Stimulated activated CD4-positive, alpha-beta T cell treated with anti-CD3 and anti-CD28 coated beads, Interleukin-15, amount 100 ng/mL, for 24 hours (primary cell): Measurements from ENCODE around the gene OR5AU1.

ENCODE experiments used
- DNase-seq: peaks from one replicate; pipeline ENCODE4 v3.0.0-alpha.2; 2020

The OR5AU1 gene

DNA sequence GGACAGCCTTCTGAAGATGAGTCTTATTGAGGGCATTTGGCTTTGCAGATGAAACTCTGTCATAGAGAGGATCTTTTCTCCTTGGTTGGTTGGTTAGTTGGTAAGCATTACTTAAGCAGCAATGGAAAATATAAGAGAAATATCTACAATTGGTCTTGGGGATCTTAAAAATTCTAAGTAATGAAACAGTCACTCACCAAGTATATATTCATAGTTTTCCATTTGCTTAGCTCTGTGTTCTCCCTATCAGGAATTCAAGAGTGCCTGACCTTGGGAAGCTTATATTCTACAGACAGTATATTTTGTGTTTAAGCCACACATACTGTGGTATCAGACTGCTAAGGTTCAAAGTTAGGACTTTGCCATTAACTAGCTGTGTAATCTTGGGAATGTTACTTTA, at the start of gene OR5AU1:
Gene OR5AU1 (minus strand): TSS at position 101 of the 400 bp plus-strand sequence. CDS start 191 bp downstream, outside the sequence.
- DNase-seq: no peak

DNA sequence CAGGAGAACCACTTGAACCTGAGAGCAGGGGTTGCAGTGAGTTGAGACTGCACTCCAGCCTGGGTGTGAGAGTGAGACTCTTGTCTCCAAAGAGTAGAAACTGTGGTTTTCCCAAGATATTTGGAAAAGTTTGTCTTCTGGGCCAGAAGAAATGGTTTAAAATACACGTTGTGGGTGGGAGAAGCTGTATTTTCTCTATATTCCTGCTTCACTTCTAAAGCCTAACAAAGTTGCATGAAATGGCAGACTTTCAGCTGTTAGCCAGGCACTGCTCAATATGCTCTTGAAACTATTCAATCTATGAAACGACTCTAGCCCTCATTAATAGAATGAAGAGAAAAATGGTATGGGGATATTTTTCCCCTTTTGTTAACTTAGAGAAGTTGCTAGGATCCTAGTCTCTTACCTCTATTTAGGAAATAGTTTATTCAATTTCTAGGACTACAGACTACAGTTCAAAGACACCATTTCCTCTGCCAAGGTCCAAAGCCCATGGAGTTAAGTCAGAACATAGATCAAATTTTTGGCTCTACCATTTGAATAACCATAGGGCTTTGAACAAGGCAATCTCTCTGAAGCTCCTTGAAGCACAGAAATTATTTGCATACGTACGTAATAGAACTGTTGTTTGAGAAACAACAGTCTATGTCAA, 49.3 kb upstream of the OR5AU1 start:
- DNase-seq: no peak

DNA sequence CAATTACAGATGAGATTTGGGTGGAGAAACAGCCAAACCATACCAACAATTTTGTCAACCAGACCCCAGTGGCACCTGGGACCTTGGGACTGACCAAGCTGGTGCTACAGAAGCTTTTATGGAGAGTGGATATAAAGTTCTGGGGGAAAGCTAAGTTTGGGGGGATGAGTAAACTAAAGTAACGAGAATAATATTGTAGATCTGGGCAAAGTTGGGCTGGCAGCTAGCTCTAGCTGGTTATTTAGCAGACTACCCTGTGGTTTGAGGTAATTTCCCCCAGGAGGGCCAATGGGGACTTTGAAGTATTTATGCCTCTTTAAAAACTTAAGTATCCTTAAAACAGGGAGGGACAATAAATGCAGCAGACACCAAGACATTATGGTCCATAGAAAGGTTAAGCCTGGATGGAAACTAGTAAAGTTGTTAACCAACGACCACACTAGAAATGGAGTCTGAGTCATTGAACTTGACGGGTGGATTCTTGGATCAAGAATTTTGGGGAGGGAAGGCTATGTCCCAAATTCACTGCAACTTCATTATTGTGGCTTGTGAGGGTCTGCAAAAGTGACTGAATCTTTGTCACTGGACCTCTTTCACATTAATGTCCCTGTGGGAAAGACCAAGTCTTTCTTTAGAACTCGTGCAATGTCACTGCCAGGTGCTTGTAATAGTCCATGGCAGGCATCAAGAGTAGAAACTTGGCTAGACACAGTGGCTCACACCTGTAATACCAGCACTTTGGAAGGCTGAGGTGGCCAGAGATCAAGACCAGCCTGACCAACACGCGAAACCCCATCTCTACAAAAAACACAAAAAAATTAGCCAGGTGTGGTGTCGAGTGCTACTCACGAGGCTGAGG, 48.5 kb upstream of the OR5AU1 start:
- DNase-seq: no peak

DNA sequence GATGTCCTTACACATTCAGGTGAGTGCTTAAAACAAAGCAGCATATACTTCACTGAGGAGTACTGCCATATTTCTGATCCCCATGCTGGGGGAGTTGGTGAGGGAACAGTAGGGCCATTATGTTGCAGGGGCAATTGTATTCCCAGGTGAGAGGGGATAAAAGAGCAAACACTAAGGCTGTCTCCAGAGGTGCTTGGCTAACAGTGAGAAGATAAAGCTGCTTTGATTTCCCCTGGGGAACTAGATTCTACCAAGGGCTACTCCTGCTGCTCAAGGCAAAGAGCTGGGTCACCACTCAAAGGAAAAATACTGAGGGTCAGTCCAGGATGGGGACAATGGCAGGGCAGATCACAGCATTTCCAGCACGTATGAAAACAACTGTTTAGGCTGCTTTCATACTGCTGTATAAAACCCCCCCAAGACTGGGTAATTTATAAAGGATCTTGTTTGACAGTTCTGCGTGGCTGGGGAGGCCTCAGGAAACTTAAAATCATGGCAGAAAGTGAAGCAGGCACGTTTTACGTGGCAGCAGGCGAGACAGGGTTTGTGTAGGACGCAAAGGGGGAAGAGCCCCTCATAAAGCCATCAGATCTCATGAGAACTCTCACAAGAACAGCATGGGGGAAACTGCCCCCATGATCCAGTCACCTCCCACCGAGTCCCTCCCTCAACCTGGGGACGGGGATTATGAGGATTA, 47.8 kb upstream of the OR5AU1 start:
- no peak for DNase-seq

DNA sequence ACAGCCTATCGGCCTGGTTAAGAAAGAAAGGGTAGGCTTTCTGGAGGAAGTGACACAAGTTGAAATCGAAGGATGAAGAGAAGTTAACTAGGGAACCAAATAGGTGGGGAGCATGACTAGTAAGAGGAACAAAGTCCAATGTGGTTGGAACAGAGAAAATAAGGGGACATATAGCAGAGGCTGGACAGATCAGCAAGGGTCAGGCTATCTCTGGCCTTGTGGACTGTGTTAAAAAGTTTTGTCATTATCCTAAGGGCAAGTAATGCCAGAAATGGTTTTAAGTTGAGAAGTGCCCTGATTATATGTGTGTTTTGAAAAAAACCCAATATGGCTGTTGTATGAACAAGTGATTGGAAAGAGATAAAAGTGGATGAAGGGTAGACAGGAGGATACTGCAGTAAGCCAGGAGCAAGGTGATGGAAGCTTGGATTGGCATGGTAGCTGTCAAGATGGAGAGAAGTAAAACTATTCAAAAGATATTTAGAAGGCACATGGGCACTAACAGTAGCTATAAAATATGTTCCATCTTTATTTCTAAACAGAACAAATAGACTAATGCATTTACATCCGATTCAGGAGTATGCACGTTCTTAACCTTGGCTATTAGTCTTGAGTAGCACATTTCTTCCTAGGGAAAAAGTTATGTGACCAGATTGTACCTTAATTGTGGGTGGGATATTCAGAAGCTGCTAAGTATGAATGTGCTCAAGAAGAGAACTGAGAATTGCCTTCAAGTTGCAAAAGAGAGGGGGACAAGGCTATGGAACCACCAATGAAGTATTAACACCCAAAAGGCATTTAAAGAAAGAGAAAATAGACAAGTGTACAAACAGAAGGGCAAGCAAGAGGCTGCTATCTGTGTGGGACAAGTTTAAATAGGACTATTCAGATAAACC, 46.8 kb upstream of the OR5AU1 start:
- no peak for DNase-seq

DNA sequence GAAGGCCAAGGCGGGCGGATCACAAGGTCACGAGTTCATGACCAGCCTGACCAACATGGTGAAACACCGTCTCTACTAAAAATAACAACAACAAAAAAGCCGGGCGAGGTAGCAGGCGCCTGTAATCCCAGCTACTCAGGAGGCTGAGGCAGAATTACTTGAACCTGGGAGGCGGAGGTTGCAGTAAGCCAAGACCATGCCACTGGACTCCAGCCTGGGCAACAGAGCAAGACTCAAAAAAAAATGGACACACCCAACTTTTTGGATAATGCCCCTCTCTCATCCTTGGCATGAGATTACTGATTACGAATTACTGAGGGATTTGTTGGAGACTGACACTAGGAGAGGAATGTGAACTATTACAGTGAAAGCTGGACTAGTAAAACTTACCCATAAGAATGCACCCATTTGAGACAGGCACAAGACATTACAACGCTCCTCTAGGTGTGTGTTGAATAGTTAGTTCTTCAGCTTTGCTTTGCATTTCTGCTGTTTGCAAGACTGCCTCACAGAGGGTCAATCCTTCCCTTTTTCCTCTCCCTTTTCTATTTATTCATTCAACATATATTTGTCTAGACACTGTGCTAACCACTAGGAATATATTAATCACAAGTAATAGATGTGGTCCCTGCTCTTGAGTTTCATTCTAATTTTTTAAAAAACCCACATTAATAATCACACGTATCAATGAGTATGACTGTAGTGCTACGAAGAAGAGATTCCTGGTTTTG, 46.0 kb upstream of the OR5AU1 start:
- no peak for DNase-seq

DNA sequence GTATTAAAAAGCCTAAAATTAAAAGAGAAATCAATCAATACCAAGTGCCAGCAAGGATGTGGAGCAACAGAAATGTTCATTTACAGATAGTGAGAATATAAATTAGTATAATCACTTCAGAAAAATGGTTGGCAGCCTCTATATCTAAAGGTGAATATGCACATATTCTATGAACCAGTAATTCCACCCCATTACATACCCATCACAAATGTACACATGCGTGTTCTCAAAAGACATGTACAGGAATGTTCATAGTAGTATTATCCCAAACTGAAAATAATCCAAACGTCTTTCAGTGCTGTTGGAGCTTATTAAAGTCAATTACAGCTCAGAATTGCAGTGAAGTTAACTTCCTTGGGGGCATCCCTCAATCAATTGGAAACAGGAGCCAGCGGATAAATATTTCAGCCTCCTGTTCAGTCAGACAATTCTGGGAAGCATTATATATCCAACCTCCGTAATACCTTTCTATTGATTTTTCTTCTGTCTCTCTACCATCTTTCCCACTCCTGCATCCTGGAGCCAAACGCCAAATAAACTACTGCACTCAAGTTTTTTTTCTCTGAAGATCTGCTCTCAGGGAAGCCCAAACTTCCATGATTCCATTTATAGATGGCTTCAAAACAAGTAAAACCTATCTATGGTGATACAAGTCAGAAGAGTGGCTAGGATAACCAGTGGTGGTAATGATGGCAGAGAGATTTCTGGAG, 45.0 kb upstream of the OR5AU1 start:
- DNase-seq: no peak

DNA sequence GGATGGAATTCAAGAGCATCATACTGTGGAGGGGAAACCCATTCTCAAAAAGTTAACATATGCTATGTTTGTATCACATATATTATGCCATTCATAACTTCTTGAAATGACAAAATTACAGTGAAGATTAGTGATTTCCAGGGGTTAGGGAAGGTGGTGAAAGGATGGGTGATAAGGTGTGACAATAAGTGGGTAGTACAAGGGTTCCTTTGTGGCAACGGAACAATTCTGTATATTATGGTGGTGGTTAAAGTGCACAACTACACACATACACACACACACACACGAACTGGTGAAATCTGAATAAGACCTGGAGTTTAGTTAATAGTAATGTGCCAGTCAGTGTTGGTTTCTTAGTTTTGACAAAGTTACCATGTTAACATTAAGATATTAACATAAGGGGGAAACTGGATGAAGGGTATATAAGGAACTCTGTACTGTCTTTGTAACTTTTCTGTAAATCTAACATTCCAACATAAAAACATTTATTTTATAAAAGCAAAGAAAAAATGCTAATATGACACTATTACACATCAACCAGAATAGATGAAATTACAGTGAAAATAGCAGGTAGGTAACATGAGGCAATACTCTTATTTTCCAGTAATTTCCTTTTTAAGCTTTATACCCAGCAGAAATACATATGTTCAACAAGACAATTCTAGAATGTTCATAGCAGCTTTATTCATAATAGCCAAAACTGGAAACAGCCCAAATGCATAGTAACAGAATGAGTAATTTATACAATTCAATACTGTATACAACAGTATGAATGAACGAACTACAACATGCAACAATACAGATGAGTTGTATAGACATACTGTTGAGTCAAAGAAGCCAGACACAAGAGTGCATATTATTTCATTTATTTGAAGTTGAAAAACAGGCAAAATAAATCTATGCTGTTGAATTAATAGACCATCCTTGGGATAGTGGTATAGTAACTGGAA, 44.0 kb upstream of the OR5AU1 start:
- no peak for DNase-seq

DNA sequence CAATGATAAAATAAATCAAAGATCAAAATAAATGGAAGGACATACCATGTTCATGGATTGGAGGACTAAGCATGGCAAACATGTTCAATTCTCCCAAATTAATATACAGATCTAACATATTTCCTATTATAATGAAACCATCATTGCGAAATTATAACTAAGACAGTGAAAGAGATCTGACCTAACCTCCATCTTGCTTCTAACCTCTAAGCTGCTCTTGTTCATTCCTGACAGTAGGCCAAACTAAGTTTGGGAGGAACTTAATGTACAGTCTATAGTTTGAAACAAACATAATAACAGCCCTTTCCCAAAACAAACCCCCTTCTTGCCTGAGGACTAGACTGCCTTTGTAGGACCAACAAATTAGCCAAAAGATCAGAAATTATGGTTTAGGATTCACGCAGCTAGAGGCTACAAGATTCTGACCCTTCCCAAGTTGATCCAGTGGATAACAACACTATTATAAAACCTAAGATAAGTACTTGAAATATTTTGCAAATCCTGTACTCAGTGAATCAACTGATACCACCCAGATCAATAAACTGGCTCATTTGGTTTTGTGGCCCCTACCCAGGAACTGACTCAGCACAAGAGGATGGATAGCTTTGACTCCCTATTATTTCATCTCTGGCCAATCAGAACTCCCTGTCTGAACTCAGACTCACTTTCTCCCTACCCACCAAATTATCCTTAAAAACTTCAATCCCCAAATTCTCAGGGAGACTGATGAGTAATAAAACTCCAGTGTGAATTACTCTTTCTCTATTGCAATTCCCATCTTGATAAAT, 41.7 kb upstream of the OR5AU1 start:
- DNase-seq: no peak

DNA sequence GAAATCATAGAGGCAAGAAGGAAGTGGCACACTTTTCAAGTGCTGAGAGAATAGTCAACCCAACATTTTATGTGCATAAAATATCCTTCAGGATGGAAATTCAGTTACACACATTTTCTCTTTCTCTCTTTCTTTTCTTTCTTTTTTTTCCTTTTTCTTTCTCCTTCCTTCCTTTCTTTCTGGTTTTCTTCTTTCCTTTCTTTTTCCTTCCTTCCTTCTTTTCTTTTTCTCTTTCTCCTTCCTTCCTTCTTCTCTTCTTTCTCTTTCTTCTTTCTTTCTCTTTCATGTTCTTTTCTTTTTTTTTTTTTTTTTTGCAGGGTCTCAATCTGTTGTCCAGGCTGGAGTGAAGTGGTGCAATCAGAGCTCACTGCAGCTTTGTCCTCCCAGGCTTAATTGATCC, 38.7 kb upstream of the OR5AU1 start:
- no peak for DNase-seq

DNA sequence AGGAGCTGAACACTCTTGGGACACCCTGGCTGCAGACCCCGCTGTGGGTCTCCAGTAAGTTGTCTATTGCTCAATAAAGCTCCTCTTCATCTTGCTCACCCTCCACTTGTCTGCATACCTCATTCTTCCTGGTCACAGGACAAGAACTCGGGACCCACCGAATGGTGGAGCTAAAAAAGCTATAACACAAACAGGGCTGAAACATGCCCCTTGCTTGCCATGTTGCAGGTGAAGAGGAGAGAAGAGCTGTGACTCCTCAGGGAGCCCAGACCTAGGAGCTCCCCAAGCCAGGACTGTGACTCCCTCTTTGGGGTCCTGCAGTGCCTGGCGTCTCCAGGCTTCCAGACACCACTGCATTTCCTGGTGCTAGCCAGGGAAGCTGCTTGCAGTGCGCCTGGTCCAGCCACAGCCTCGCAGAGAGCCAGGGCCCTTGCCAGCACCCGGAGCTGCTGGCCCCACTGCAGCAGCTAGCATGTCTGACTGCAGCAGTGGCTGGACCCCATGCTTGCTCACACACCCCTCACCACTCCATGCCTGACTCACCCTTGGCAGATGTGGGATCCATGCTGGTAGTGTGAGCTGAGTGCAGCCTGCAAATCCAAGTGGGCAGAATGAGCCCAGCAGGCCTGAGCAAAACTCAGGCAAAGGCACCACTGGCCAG, 37.1 kb upstream of the OR5AU1 start:
- DNase-seq: no peak

DNA sequence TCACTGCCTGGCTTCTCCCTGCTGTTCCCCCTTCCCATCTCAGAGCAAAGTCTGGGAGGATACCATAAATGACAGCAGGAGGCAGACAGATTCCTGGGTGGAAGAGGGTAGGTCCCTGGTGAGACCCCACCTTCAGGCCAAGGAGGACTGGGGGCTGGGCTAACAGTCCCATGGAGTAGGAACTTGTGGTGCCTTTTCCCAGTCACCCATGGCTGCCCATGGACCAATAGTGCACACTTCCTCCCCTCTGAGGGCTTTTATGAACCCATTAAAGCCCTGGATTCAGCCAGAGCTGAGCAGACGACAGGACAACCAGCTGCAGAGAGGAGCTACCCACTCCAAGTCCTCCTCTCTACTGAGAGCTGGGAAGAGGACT, 36.6 kb upstream of the OR5AU1 start:
- DNase-seq: no peak

DNA sequence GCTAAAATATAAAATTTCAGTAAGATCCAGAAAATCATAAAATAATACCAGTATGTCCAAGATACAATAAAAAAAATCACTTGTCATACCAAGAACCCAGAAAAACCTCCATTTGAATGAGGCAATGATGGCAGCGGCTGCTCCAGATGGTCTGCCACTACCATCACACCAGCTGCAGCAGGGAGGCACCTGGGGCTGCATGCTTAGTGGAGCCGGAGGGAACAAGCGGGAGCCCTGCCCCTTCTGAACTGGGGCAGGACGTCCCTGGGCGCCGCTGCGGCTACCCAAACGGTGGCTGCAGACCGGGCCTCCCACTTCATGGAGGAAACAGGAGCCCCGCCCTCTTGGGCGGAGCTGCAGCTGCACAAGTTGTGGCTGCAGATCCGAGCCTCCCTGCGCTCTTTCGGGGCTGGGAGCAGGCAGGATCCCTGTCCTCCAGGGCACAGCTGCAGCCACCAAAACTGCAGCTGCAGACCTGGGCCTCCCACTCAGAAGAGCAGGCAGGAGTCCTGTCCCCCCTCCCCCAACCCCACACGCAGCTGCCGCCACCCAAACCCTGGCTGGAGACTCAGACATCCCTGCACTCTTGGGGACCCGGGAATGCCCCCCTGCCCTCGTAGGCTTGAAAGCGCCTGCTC, 36.1 kb upstream of the OR5AU1 start:
- DNase-seq: peak; percentile 83

DNA sequence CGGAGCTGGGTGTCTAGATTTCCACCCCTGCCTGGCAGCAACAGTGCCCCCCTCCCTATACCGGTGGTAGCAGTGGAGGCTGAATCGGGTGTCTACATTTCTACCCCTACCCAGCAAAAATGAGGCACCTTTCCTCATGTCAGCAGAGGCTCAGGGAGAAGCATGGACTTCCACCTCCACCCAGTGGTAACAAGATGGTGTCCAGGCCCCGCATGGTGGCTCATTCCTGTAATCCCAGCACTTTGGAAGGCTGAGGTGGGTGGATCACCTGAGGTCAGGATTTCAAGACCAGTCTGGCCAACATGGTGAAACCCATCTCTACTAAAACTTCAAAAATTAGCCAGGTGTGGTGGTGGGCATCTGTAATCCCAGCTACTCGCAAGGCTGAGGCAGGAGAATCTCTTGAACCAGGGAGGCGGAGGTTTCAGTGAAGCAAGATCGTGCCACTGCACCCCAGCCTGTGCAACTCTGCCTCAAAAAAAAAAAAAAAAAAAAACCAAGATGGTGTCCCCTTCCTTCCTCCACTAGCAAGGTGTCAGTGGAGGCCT, 35.5 kb upstream of the OR5AU1 start:
- no peak for DNase-seq

DNA sequence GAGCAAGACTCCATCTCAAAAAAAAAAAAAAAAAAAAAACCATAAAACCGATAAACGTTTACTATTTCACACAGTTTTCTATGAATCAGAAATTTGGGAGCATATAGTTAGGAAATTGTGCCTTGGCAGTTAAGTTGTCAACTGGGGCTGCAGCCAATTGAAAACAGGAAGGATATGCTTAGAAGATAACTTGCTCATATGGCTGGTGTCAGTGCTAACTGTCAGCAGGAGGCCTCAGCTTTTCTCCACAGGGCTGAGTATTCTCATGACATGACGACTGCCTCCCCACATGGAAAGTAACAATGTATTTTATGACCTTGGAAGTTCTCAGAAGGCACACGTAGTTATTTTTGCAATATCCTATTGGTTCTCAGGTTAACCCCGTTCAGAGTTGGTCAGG, 29.6 kb upstream of the OR5AU1 start:
- no peak for DNase-seq

DNA sequence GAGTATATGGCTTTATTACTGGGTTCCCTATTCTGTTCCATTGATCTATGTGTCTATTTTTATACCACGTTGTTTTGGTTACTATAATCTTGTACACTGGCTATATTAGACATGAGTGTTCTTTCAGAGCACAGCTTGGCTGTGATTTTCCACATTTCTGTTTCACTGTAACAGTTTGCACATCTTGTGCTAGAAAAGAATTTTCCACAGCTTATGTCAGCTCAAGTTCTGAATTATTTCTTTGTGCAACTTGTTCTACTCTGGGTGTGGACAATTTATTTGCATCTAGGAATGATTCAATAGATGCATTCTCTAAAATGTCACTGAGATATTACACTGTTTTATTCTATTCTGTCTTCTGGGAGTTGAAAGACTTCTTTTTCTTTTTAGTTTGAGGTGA, 28.4 kb upstream of the OR5AU1 start:
- no peak for DNase-seq

DNA sequence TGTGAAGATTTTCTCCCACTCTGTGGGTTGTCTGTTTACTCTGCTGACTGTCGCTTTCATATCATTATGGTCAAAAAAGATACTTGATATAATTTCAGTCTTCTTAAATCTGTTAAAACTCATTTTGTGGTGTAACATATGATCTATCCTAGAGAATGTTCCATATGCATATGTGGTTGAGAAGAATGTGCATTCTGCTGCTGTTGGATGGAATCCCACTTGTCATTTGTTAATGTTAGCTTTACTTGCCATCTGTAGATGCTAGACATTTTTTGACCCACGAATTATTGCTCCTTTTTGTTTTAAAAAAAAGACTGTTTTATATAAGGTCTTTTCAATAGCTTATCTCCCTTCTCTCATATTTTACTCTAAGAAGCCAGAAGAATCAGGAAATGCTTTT, 26.3 kb upstream of the OR5AU1 start:
- DNase-seq: no peak

DNA sequence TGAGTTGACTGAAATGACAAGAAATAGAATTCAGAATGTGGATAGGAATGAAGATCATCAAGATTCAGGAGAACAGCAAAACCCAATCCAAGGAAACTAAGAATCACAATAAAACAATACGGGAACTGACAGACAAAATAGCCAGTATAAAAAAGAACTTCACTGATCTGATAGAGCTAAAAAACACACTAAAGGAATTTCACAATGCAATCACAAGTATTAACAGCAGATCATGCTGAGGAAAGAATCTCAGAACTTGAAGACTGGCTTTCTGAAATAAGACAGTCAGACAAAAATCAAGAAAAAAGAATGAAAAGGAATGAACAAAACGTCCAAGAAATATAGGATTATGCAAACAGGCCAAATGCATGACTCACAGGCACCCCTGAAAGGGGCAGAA, 15.3 kb upstream of the OR5AU1 start:
- no peak for DNase-seq
